A549 (cell line): Measurements from ENCODE around the gene MAP1S.

Experiments
- HDAC2 ChIP-seq: fragments of 200-600 bp; sonication (generic); IDR thresholded peaks from 2 replicates; pipeline ENCODE4 v1.6.1; 2016
- JUN ChIP-seq, 2 experiments: fragments of >200 bp; sonication (Bioruptor Twin); formaldehyde crosslinking; IDR thresholded peaks; 2 replicates in 1 of 2; 3 replicates in 1 of 2; pipeline ENCODE4 v1.6.1; 2016 to 2017
- POLR2A ChIP-seq: IDR thresholded peaks from 2 replicates; pipeline ENCODE4 v1.6.1; 2012; ENCODE audit warnings: mild to moderate bottlenecking, low read length
- ZFP36 ChIP-seq: fragments of 450-650 bp; IDR thresholded peaks from 2 replicates; pipeline ENCODE4 v1.6.1; 2014; ENCODE audit warnings: borderline replicate concordance; ENCODE audit not compliant: partially characterized antibody
- TF ChIP-seq, protein P1 (sequence below): fragments of 450-650 bp; IDR thresholded peaks from 2 replicates; pipeline ENCODE4 v1.6.1; 2014; ENCODE audit warnings: antibody characterized with exemption
- TF ChIP-seq, protein P2 (sequence below): fragments of >200 bp; sonication (Bioruptor Twin); formaldehyde crosslinking; IDR thresholded peaks from 3 replicates; pipeline ENCODE4 v1.5.1; 2016
- TF ChIP-seq, protein P3 (sequence below): IDR thresholded peaks from 2 replicates; pipeline ENCODE4 v1.6.1; 2012
- TF ChIP-seq, protein P4 (sequence below): fragments of 250-450 bp; sonication (Bioruptor Pico); IDR thresholded peaks from 2 replicates; pipeline ENCODE4 v1.5.0; 2021; ENCODE audit warnings: mild to moderate bottlenecking, moderate library complexity, borderline replicate concordance

DNA sequence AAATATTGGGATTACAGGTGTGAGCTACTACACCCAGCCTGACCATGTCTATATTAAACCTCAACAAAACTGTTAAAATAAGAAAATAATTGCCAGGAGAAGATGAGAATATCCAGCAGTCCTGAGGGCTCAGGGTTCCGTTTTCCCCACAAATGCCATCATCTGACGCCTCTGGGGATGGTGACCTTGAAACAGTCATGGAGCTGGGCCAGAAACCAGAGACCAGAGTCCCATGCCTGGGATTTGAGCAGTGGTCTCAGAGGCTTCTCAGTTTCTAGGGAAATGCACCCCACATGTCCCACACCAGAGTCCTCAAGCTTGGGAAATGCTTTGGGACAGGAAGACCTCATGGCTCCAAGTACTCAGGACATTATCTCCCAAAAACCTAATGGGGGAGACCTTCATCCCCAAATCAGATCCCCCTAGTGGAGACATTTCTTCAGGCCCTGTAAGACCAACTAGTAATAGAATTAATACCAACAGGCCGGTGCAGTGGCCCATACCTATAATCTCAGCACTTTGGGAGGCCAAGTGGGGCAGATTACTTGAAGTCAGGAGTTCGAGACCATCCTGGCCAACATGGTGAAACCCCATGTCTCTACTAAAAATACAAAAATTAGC is 2.9 kb upstream of the MAP1S start:
- TF ChIP-seq, protein P1, sequence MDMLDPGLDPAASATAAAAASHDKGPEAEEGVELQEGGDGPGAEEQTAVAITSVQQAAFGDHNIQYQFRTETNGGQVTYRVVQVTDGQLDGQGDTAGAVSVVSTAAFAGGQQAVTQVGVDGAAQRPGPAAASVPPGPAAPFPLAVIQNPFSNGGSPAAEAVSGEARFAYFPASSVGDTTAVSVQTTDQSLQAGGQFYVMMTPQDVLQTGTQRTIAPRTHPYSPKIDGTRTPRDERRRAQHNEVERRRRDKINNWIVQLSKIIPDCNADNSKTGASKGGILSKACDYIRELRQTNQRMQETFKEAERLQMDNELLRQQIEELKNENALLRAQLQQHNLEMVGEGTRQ, result no peak
- TF ChIP-seq POLR2A (no peak), HDAC2 (no peak), ZFP36 (no peak), JUN (IDR thresholded peaks at IDR 0.05) (no peak)
- TF ChIP-seq, protein P2, sequence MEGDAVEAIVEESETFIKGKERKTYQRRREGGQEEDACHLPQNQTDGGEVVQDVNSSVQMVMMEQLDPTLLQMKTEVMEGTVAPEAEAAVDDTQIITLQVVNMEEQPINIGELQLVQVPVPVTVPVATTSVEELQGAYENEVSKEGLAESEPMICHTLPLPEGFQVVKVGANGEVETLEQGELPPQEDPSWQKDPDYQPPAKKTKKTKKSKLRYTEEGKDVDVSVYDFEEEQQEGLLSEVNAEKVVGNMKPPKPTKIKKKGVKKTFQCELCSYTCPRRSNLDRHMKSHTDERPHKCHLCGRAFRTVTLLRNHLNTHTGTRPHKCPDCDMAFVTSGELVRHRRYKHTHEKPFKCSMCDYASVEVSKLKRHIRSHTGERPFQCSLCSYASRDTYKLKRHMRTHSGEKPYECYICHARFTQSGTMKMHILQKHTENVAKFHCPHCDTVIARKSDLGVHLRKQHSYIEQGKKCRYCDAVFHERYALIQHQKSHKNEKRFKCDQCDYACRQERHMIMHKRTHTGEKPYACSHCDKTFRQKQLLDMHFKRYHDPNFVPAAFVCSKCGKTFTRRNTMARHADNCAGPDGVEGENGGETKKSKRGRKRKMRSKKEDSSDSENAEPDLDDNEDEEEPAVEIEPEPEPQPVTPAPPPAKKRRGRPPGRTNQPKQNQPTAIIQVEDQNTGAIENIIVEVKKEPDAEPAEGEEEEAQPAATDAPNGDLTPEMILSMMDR, result no peak; the same call in 2 of the 3 replicates
- TF ChIP-seq, protein P3, sequence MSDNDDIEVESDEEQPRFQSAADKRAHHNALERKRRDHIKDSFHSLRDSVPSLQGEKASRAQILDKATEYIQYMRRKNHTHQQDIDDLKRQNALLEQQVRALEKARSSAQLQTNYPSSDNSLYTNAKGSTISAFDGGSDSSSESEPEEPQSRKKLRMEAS, result no peak
- TF ChIP-seq, protein P4, sequence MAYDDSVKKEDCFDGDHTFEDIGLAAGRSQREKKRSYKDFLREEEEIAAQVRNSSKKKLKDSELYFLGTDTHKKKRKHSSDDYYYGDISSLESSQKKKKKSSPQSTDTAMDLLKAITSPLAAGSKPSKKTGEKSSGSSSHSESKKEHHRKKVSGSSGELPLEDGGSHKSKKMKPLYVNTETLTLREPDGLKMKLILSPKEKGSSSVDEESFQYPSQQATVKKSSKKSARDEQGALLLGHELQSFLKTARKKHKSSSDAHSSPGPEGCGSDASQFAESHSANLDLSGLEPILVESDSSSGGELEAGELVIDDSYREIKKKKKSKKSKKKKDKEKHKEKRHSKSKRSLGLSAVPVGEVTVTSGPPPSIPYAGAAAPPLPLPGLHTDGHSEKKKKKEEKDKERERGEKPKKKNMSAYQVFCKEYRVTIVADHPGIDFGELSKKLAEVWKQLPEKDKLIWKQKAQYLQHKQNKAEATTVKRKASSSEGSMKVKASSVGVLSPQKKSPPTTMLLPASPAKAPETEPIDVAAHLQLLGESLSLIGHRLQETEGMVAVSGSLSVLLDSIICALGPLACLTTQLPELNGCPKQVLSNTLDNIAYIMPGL (CRISPR knock-in tag), result no peak
